ENCODE measurements around the gene ZNF23. TPM values are rescaled to one million over a fixed set of nuclear protein-coding genes. Genes with fewer than 3 reads are reported as not detected.

Gene ZNF23
- total RNA-seq, 1 experiment from 2014 or later, result 9.6 TPM

- Mint-ChIP-seq H3K27me3 (ENCODE audit: low read depth) (peaks cover 2% of the 10 kb centered on the region; the same call in 1 of the 2 replicates), H3K4me3 (no peak overlapping the region), H3K9me3 (no peaks in the 10 kb centered on the region), H3K27ac (no peak overlapping the region), H3K4me1 (no peaks in the 10 kb centered on the region), H3K36me3 (ENCODE audit: insufficient read depth in 1 of 3, low read depth in 3 of 3) (peaks cover 0 to 11% (median 8%) of the 10 kb centered on the region in 3 experiments; a peak in 6 of 7 replicates)
- Histone ChIP-seq H2BK120ac (ENCODE audit: low read depth, low read length, poor library complexity, severe bottlenecking) (no peak overlapping the region), H3T11ph (ENCODE audit: low read length) (no peak overlapping the region), H3K14ac (ENCODE audit: insufficient read depth, low read length) (no peak overlapping the region), H2AFZ (ENCODE audit: low read length) (no peak overlapping the region), H2BK15ac (ENCODE audit: low read depth, low read length) (no peak overlapping the region), H3K27me3 (ENCODE audit: insufficient read depth, low read length) (no peaks in the 10 kb centered on the region), H3K4ac (ENCODE audit: low read depth, low read length) (no peak overlapping the region), H3K9ac (ENCODE audit: extremely low read depth, insufficient read length, low read length) (no peak overlapping the region), H2BK5ac (ENCODE audit: insufficient read length, low read length) (no peak overlapping the region), H3K4me2 (ENCODE audit: insufficient read depth, insufficient read length, low read length) (no peak overlapping the region), H3K4me1 (ENCODE audit: insufficient read depth, low read length) (no peaks in the 10 kb centered on the region), H4K20me1 (ENCODE audit: control insufficient read depth, insufficient read depth, insufficient read length) (no peaks in the 10 kb centered on the region), H3K79me2 (ENCODE audit: insufficient read depth, low read length) (no peaks in the 10 kb centered on the region), H2BK12ac (ENCODE audit: insufficient read length, low read depth, low read length) (no peak overlapping the region), H4K8ac (replicated peaks; ENCODE audit: insufficient read length, low read depth, low read length) (no peak overlapping the region), H3K9me3 (ENCODE audit: control insufficient read depth, low read depth, low read length) (no peaks in the 10 kb centered on the region), H4K91ac (ENCODE audit: insufficient read length, low read depth, low read length) (no peak overlapping the region), H2BK20ac (ENCODE audit: low read depth, low read length, poor library complexity, severe bottlenecking) (no peak overlapping the region), H3K18ac (ENCODE audit: insufficient read length, low read depth, low read length) (no peak overlapping the region), H4K5ac (ENCODE audit: insufficient read length, low read depth, low read length) (no peak overlapping the region), H3K27ac (ENCODE audit: insufficient read length, low read depth, low read length) (no peak overlapping the region), H3K79me1 (ENCODE audit: insufficient read depth, low read depth, low read length, poor library complexity, severe bottlenecking) (no peaks in the 10 kb centered on the region), H3K56ac (ENCODE audit: insufficient read length, low read depth, low read length) (no peak overlapping the region), H3K23ac (ENCODE audit: insufficient read length, low read depth, low read length) (no peak overlapping the region), H2AK5ac (ENCODE audit: insufficient read length, low read length) (no peak overlapping the region), H3K23me2 (ENCODE audit: insufficient read length, low read depth, low read length, poor library complexity, severe bottlenecking) (no peaks in the 10 kb centered on the region)
- WGBS (ENCODE audit: extremely low coverage, insufficient read length, low lambda C conversion rate), result no CpG with 5 or more reads among the region's 3 CpGs
- DNase-seq, result no peak
- TF ChIP-seq CTCF (conservative IDR thresholded peaks at IDR 0.05), result no peak
Measured at GRCh38 chr16:71474864-71475263, 12.8 kb upstream of the ZNF23 start.
